Right ventricle myocardium superior (tissue), 1 donor: ENCODE measurements around the gene ZNF221. TPM values are rescaled to one million over a fixed set of nuclear protein-coding genes. Genes with fewer than 3 reads are reported as not detected.

Source experiments
- ATAC-seq: fragments of 200-7000 bp; cut with Tn5 transposase; one replicate; pipeline ENCODE4 v1.9.1; 2020; ENCODE audit warnings: mild to moderate bottlenecking; ENCODE audit not compliant: poor library complexity
- DNase-seq: peaks from one replicate; pipeline ENCODE4 v3.0.0-alpha.2; 2020
- intact Hi-C: fragments of 100-400 bp; cut with DNase I; formaldehyde crosslinking; loops from one replicate; pipeline ENCODE4 v1.11.2; 2022
- long read RNA-seq: library from polyadenylated mRNA; unstranded; transcript quantifications from one replicate; pipeline ENCODE4 v2.0.0, GENCODE V29; 2021
- total RNA-seq: library from RNA; stranded (reverse); fragmentation: NEBNext Ultra II Directional; extraction: Animal tissue kit (Norgen Biotek cat#: 25700); gene quantifications from one replicate; pipeline ENCODE4 v1.2.1, GENCODE V29; 2021
- donor health status: DM: no; HTN: yes; CAD: no; lungs with severe emphysema.

ZNF221 gene
- total RNA-seq: 3.6 TPM
- long read RNA-seq: 0 reads

- intact Hi-C loops: loop anchor here (1.0 kb wide), 1 partner anchor 16 kb away; the partner anchor contains the start of gene ZNF45
- ATAC-seq (peak; percentile 100), DNase-seq (peak; percentile 91)
Measured at GRCh38 chr19:43950834-43951645, at the start of gene ZNF221. TSS of gene ZNF221 (plus strand) at chr19:43951228. CDS start at chr19:43962727, 11,499 bp downstream.

DNA sequence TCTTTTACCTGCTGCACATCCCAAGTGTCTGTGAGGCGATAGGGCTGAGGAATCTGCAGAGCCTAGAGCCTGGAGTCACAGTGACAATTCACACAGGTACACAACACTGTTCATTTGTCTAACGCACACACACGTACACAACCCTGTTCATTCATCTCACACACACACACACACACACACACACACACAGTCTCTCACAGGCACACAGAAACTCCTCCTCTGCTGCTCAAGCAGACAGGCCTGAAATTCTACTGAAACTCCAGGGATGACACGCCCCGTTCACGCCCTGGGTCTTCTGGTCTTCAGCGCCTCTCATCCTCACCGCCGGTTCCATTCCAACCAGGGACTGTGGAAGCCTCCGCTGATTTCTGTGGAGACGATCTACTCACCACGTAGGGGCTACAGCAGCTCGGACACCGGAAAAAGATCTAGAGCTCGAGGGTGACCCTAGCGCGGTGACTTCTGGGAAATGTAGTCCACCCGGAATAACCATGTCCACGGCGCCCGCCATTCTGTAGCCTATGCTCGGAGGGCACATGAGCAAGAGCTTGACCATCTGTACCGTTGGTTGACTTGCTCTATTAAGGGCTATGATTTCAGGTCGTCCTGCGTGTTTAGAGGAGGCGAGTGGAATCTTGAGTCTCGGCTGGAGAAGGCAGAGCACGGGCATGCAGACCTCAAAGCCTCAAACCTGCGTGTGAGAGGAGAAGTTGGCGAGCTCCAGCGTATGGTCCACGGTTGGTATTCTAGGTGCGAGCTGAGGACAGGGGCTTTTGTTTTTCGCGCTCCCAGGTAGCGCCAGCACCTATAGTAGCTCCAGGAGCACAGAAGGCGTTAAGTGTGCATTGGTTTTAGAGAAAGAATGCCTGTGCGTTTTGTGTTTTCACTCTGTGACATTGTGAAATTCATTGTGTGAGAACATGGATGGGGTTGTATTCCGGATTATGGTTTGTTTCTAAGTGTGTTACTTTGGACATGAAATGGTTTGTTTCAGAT is 49.3 kb upstream of the ZNF221 start:
- DNase-seq: peak; percentile 85
- ATAC-seq: peak; percentile 100
- intact Hi-C loops: no loop called here

DNA sequence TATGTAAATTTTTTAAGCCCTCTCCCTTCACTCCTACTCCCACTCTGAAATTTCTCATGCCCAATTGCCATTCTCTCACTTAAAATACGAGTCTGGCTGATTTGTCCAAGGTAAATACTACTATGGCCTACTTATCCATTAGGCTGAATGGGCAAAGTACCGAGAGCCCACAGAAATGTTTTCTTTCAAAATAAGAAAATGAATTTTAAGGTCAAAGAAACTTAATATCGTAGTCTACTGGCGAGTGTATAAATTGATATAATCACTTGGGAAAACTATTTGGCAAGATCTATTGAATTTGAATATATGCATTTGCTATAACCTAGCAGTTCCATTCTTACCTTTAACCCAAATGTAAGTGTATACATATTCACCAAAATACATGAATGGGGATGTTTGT is 48.6 kb upstream of the ZNF221 start:
- intact Hi-C loops: no loop called here
- ATAC-seq: no peak

DNA sequence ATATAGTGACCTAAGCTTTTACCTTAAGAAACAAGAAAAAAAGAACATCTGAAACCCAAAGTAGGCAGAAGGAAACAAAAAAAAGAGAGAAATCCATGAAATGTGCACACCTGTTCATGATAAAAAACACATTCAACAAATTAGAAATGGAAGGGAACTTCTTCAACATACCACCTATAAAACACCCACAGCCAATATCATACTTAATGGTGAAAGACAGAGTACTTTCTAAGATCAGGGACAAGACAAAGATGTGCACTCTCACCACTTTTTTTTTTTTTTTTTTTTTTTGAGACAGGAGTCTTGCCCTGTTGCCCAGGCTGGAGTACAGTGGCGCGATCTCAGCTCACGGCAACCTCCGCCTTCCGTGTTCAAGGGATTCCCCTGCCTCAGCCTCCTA is 45.1 kb upstream of the ZNF221 start:
- no peak for DNase-seq
- intact Hi-C loops: no loop called here
- ATAC-seq: no peak

More for the DNA sequence above, 48.6 kb upstream of the ZNF221 start:
- DNase-seq: no peak

DNA sequence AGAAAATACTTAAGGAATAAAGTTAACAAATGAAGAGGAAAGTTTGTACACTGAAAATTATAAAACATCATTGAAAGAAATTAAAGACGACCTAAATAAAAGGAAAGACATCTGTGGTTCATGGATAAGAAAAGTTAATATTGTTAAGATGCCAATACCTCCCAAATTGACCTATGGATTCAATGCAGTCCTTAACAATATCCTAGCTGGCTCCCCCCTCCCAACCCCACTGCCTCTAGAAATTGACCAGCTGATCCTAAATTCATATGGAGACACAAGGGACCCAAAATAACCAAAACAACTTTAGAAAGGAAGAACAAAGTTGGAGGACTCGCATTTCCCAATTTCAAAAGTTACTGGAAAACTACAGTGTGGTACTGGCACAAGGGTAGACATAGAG is 44.3 kb upstream of the ZNF221 start:
- intact Hi-C loops: no loop called here
- DNase-seq: no peak
- ATAC-seq: no peak

GRCh38 chr19:43908659-43909058 is 42.4 kb upstream of the ZNF221 start:
- intact Hi-C loops: no loop called here
- DNase-seq: no peak
- no peak for ATAC-seq

- intact Hi-C loops: no loop called here
- no peak for DNase-seq
- no peak for ATAC-seq
Measured at GRCh38 chr19:43910884-43911283, 40.1 kb upstream of the ZNF221 start.

DNA sequence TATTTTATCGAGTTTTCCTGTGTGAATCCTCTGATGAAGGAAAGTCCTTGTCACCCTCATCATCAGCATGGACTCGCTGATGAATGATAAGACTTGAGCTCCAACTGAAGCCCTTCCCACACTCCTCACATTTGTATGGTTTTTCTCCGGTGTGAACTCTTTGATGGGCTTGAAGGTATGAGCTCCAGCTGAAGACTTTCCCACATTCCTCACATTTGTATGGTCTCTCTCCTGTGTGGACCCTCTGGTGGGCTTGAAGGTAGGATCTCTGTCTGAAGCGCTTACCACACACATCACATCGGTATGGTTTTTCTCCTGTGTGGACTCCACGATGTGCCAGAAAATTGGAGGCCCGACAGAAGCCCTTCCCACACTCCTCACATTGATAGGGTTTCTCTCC is 37.6 kb upstream of the ZNF221 start:
- intact Hi-C loops: no loop called here
- no peak for DNase-seq
- ATAC-seq: no peak

DNA sequence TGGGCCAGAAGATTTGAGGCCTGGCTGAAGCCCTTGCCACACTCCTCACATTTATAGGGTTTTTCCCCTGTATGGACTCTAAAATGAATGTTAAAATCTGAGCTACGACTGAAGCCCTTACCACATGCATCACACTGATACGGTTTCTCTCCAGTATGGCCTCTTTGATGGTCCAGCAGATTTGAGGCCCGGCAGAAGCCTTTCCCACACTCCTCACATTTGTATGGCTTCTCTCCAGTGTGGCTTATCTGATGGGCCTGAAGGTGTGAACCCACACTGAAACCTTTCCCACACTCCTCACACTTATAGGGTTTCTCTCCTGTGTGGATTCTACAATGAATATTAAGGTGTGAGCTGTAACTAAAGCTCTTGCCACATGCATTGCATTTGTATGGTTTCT is 37.0 kb upstream of the ZNF221 start:
- intact Hi-C loops: no loop called here
- ATAC-seq (no peak), DNase-seq (no peak)

GRCh38 chr19:43923875-43924274 is 27.2 kb upstream of the ZNF221 start:
- DNase-seq: no peak

GRCh38 chr19:43928820-43929219 is 22.2 kb upstream of the ZNF221 start:
- ATAC-seq: no peak
- no peak for DNase-seq
- intact Hi-C loops: no loop called here

More at GRCh38 chr19:43923875-43924274, 27.2 kb upstream of the ZNF221 start:
- intact Hi-C loops: no loop called here
- ATAC-seq: no peak

- no peak for ATAC-seq
- intact Hi-C loops: no loop called here
- no peak for DNase-seq
Measured at GRCh38 chr19:43934055-43934984, 16.7 kb upstream of the ZNF221 start.

DNA sequence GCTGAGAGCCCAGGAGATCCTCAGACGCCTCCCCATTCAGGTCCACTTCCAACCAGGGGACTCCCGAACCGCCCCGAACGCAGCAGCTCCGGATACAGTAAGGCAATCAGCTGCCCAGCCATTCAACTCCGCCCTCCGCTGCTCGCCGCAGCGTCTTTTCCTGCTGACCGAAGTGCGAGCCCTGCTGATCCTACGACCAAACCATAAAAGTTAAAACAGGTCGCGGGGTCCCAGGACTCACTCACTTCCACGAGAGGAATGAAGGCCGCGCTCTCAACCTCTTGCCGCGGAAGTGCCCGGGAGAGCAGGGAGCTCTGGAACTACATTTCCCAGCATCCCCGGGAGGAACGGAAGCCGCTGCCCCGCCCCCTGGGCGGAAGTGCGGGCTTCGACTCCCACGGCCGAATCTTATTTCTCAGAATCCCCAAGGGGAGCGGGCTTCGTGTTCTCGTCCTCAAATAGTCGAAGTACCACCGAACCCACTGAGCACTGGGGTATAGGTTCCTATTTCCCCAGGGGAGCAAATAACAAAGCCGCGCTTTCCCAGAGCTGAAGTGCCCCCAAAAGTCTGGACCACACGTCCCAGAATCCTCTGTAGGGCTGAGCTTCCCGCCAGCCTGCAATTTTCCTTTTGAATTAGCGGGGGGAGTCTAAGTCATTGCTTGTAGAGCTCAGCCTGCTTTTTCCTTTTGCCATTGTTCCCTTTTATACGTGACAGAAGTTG is 15.9 kb upstream of the ZNF221 start, which contains the start of gene ZNF45:
Gene ZNF45 (minus strand): TSS at position 298 of the 724 bp plus-strand sequence. CDS start 13,097 bp downstream, outside the sequence.
- intact Hi-C loops: loop anchor here (1.0 kb wide), 1 partner anchor 16 kb away; the partner anchor contains the start of gene ZNF221
- peak; percentile 100 for ATAC-seq
- peak; percentile 92 for DNase-seq

DNA sequence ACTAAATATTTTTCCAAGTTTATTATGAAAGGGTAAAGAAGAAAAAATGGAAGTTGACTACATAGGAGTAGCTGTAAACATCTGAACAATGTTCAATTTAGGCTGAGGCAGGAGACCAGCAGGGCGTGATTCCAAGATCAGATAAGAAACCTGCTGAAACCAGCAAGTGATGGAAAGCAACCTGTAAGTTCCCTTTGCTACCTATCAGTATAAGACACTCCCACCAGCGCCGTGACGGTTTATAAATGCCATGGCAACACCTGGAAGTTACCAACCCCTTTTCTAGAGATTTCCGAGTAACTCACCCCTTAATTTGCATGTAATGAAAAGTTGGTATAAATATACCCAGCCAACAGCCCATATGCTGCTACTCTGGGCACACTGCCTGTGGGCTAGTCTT is 14.8 kb upstream of the ZNF221 start:
- intact Hi-C loops: no loop called here
- ATAC-seq: no peak
- DNase-seq: no peak

GRCh38 chr19:43939557-43940260 is 11.3 kb upstream of the ZNF221 start:
- DNase-seq: no peak
- ATAC-seq: no peak
- intact Hi-C loops: no loop called here

DNA sequence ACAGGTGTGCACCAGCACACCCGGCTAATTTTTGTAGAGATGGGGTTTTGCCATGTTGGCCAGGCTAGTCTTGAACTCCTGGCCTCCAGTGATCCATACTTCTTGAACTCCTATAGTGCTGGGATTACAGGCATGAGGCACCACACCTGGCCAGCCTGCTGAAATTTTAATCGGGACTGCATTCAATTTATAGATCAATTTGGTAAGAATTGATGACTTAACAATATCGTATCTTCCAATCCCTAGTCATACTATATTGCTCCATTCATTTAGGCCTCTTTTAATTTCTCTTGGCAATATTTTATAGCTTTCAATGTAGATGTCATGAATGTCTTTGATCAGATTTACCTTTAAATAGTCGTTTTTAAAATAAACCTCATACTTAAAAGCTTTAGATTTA is 10.3 kb upstream of the ZNF221 start:
- intact Hi-C loops: no loop called here
- no peak for ATAC-seq
- DNase-seq: no peak

- intact Hi-C loops: no loop called here
- DNase-seq (no peak), ATAC-seq (no peak)
Measured at GRCh38 chr19:43941209-43941608, 9.8 kb upstream of the ZNF221 start.
